WTC11 (cell line): Measurements from ENCODE around the gene SPINK2. TPM values are rescaled to one million over a fixed set of nuclear protein-coding genes. Genes with fewer than 3 reads are reported as not detected.

Experiments
- ATAC-seq: fragments of 200-7000 bp; cut with Tn5 transposase; 2 replicates; pipeline ENCODE4 v1.10.0; 2021; ENCODE audit warnings: mild to moderate bottlenecking, moderate library complexity
- CTCF ChIA-PET: fragments of 300-600 bp; sonication (Branson Sonifier 250); formaldehyde crosslinking; loops from one replicate; lab custom pipeline; 2021; ENCODE audit warnings: antibody characterized with exemption; lab: Charles Lee
- POLR2A ChIA-PET: fragments of 350-600 bp; sonication (Branson Sonifier 250); formaldehyde crosslinking; loops from one replicate; lab custom pipeline; 2021; ENCODE audit warnings: antibody characterized with exemption; lab: Charles Lee
- DNase-seq: peaks from one replicate; pipeline ENCODE4 v3.0.0; 2021; ENCODE audit warnings: low spot score
- H3K27ac Mint-ChIP-seq: 2 replicates; pipeline ENCODE4 v1.8.0; 2021; ENCODE audit warnings: mixed read lengths
- H3K27me3 Mint-ChIP-seq: 2 replicates; pipeline ENCODE4 v1.8.0; 2021; ENCODE audit warnings: low read depth, mild to moderate bottlenecking, moderate library complexity, mixed read lengths
- H3K36me3 Mint-ChIP-seq: 2 replicates; pipeline ENCODE4 v1.8.0; 2021; ENCODE audit warnings: mixed read lengths
- H3K4me1 Mint-ChIP-seq: 2 replicates; pipeline ENCODE4 v1.8.0; 2022; ENCODE audit warnings: mixed read lengths
- H3K4me3 Mint-ChIP-seq: 2 replicates; pipeline ENCODE4 v1.8.0; 2021; ENCODE audit warnings: mild to moderate bottlenecking, moderate library complexity, mixed read lengths
- H3K9me3 Mint-ChIP-seq: 2 replicates; pipeline ENCODE4 v1.8.0; 2021; ENCODE audit warnings: mixed read lengths
- ARID4B ChIP-seq: sonication (generic); formaldehyde crosslinking; IDR thresholded peaks from 2 replicates; pipeline ENCODE4 v1.8.0; 2023; ENCODE audit warnings: missing genetic modification reagents, mild to moderate bottlenecking, borderline replicate concordance
- CBFB ChIP-seq: sonication (generic); formaldehyde crosslinking; IDR thresholded peaks from 2 replicates; pipeline ENCODE4 v1.8.1; 2022; ENCODE audit warnings: mild to moderate bottlenecking, low read depth, missing genetic modification reagents
- ESRRA ChIP-seq: sonication (generic); formaldehyde crosslinking; IDR thresholded peaks from 2 replicates; pipeline ENCODE4 v1.8.1; 2022; ENCODE audit warnings: mild to moderate bottlenecking, missing genetic modification reagents, borderline replicate concordance
- GRHL2 ChIP-seq: fragments of 250-450 bp; sonication (Bioruptor Pico); IDR thresholded peaks from 2 replicates; pipeline ENCODE4 v1.8.0; 2022; ENCODE audit warnings: mild to moderate bottlenecking, moderate library complexity; ENCODE audit not compliant: insufficient replicate concordance, severe bottlenecking
- IRF1 ChIP-seq: sonication (generic); formaldehyde crosslinking; IDR thresholded peaks from 2 replicates; pipeline ENCODE4 v1.8.0; 2023; ENCODE audit warnings: missing genetic modification reagents
- IRF2 ChIP-seq: sonication (generic); formaldehyde crosslinking; IDR thresholded peaks from 2 replicates; pipeline ENCODE4 v1.8.0; 2022; ENCODE audit warnings: low read depth, missing genetic modification reagents, borderline replicate concordance
- KAT7 ChIP-seq: sonication (generic); formaldehyde crosslinking; IDR thresholded peaks from 2 replicates; pipeline ENCODE4 v1.8.1; 2023; ENCODE audit warnings: missing genetic modification reagents, mild to moderate bottlenecking, borderline replicate concordance
- OVOL2 ChIP-seq: fragments of 250-450 bp; sonication (Bioruptor Pico); IDR thresholded peaks from 2 replicates; pipeline ENCODE4 v1.9.0; 2021; ENCODE audit warnings: mild to moderate bottlenecking, borderline replicate concordance
- ZBTB43 ChIP-seq: sonication (generic); formaldehyde crosslinking; IDR thresholded peaks from 2 replicates; pipeline ENCODE4 v1.8.1; 2023; ENCODE audit warnings: mild to moderate bottlenecking, missing genetic modification reagents
- ZNF121 ChIP-seq: sonication (generic); formaldehyde crosslinking; IDR thresholded peaks from 2 replicates; pipeline ENCODE4 v1.8.0; 2023; ENCODE audit warnings: missing genetic modification reagents
- ZNF396 ChIP-seq: fragments of 250-450 bp; sonication (Bioruptor Pico); IDR thresholded peaks from 2 replicates; pipeline ENCODE4 v1.8.0; 2021; ENCODE audit warnings: mild to moderate bottlenecking, moderate library complexity, borderline replicate concordance
- ZNF423 ChIP-seq: fragments of 250-450 bp; sonication (Bioruptor Pico); IDR thresholded peaks from 2 replicates; pipeline ENCODE4 v2.1.2; 2022; ENCODE audit warnings: mild to moderate bottlenecking, moderate library complexity
- total RNA-seq: library from RNA; stranded (reverse); gene quantifications from 3 replicates; pipeline ENCODE4 v1.2.3, GENCODE V29; 2021
- TF ChIP-seq, protein P1 (sequence below): sonication (generic); formaldehyde crosslinking; IDR thresholded peaks from 2 replicates; pipeline ENCODE4 v1.8.1; 2023; ENCODE audit warnings: mild to moderate bottlenecking, missing genetic modification reagents

SPINK2 gene
- total RNA-seq, 1 experiment from 2014 or later = 0.92 TPM

DNA sequence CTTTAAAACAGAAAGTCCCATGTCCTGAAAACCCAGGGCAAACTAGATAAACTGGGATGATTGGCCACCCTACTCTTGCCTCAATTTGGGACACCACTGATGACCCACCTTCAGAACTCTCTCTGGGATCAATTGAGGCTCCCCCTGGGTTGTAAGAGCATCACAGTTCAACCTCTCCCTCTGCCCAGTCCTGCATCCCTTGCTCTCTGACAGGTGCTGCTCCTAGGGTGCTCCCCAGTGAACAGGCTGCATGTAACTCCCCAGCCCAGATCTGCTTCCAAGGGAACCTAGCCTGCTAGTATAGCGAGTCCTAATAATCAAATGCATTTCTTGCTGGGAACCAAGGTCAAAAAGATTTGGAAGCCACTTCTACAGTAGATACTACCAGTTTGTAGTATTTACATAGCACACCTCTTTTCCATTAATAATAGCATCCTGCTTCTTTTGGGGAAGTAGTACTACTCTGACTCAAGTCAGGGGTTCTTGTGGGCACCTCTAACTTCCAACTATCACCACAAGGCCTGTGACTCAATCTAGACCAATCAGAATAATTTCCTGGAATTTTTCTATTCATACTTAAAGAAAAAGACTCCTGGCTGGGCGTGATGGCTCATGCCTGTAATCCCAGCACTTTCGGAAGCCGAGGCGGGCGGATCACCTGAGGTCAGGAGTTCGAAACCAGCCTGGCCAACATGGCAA lies 42.1 kb upstream of the SPINK2 start:
- peaks cover 9% of the 10 kb centered on the region for H3K27me3 Mint-ChIP-seq
- H3K9me3 Mint-ChIP-seq = peaks cover 5% of the 10 kb centered on the region
- no peaks in the 10 kb centered on the region for H3K36me3 Mint-ChIP-seq
- CTCF ChIA-PET = no interaction called here
- DNase-seq = no peak
- POLR2A ChIA-PET = no interaction called here
- ATAC-seq = no peak
- H3K27ac Mint-ChIP-seq = no peak overlapping the region
- H3K4me3 Mint-ChIP-seq = no peak overlapping the region
- TF ChIP-seq ZNF396 (CRISPR knock-in tag) = no peak
- no peak for TF ChIP-seq KAT7 (CRISPR knock-in tag)
- no peak for TF ChIP-seq IRF2 (CRISPR knock-in tag)
- no peak for TF ChIP-seq GRHL2 (CRISPR knock-in tag)
- TF ChIP-seq CBFB (CRISPR knock-in tag) = no peak
- TF ChIP-seq IRF1 = no peak
- TF ChIP-seq, protein P1, sequence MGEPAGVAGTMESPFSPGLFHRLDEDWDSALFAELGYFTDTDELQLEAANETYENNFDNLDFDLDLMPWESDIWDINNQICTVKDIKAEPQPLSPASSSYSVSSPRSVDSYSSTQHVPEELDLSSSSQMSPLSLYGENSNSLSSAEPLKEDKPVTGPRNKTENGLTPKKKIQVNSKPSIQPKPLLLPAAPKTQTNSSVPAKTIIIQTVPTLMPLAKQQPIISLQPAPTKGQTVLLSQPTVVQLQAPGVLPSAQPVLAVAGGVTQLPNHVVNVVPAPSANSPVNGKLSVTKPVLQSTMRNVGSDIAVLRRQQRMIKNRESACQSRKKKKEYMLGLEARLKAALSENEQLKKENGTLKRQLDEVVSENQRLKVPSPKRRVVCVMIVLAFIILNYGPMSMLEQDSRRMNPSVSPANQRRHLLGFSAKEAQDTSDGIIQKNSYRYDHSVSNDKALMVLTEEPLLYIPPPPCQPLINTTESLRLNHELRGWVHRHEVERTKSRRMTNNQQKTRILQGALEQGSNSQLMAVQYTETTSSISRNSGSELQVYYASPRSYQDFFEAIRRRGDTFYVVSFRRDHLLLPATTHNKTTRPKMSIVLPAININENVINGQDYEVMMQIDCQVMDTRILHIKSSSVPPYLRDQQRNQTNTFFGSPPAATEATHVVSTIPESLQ (CRISPR knock-in tag) = no peak
- H3K4me1 Mint-ChIP-seq = peaks cover 7% of the 10 kb centered on the region

GRCh38 chr4:56861360-56861759 lies 39.9 kb upstream of the SPINK2 start:
- POLR2A ChIA-PET = interaction anchor here (0.7 to 1.2 kb wide), 3 partner anchors 19 to 384 kb away, joined by 3 to 7 read pairs (median 3); no protein-coding TSS in a partner anchor
- no peak overlapping the region for H3K27ac Mint-ChIP-seq
- no peak for TF ChIP-seq ZNF423 (CRISPR knock-in tag)
- TF ChIP-seq OVOL2 (CRISPR knock-in tag) = no peak
- TF ChIP-seq ESRRA = no peak
- TF ChIP-seq ARID4B (CRISPR knock-in tag) = no peak
- no peak for TF ChIP-seq ZBTB43 (CRISPR knock-in tag)
- TF ChIP-seq ZNF121 (CRISPR knock-in tag) = no peak
- peaks cover 19% of the 10 kb centered on the region for H3K27me3 Mint-ChIP-seq
- H3K4me3 Mint-ChIP-seq = no peak overlapping the region
- DNase-seq = peak; percentile 24
- CTCF ChIA-PET = interaction anchor here (0.8 to 1.1 kb wide), 4 partner anchors 8 to 99 kb away, joined by 3 to 6 read pairs (median 4); partner anchors contain the start of gene REST
- peaks cover 7% of the 10 kb centered on the region for H3K4me1 Mint-ChIP-seq
- peaks cover 5% of the 10 kb centered on the region for H3K9me3 Mint-ChIP-seq
- ATAC-seq = peak; percentile 91
- H3K36me3 Mint-ChIP-seq = no peaks in the 10 kb centered on the region
